DND-41 (cell line): Measurements from ENCODE around the gene PCGF5.

Experiments used
- CTCF ChIP-seq: IDR thresholded peaks from 2 replicates; pipeline ENCODE4 v1.5.1; 2012; ENCODE audit warnings: borderline replicate concordance, low read length, moderate library complexity, mild to moderate bottlenecking; ENCODE audit not compliant: poor library complexity, severe bottlenecking; ENCODE audit errors: extremely low read depth
- EZH2 ChIP-seq: IDR thresholded peaks from 3 replicates; pipeline ENCODE4 v1.6.1; 2012; ENCODE audit warnings: borderline replicate concordance, low read depth, mild to moderate bottlenecking, moderate library complexity, low read length, inconsistent platforms; ENCODE audit not compliant: severe bottlenecking

DNA sequence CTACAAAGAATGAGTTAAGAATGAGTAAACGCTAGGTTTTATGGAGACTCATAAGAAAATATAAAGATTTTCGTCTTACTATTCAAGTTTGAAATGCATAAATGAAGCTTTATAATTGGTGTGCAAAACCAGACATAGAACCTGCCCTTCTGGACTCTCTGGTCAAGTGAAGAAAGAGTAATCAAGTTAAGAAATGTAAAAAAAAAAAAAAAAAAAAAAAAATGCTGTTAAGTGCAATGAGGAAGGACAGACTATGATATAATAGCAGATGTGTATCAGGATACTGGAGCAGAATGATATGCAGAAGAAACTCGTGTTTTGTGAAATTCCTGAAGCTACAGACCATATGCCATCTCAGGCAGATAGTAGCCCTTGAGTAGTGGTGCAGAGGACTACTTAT, 5.6 kb downstream of the PCGF5 start:
- TF ChIP-seq CTCF (no peak), EZH2 (no peak)
